Stimulated activated CD8-positive, alpha-beta memory T cell treated with anti-CD3 and anti-CD28 coated beads, Interleukin-4, amount 100 ng/mL, for 48 hours (primary cell): ENCODE data around the gene RASA4.
"Not testable (repeated sequence)": the region's sequence is repeated elsewhere in the genome, so short reads cannot be mapped to it uniquely, and the experiment has no call there.

ENCODE experiments used
- DNase-seq: peaks from one replicate; pipeline ENCODE4 v3.0.0-alpha.2; 2020

Gene RASA4

GRCh38 chr7:102616507-102617125, at the start of gene RASA4:
RASA4 (minus strand) TSS chr7:102616756; CDS start chr7:102616689, 67 bp downstream.
- peak; percentile 56 for DNase-seq

- DNase-seq: not testable (repeated sequence)
Measured at GRCh38 chr7:102664765-102665164, 48.2 kb upstream of the RASA4 start.

GRCh38 chr7:102649924-102650323, 33.4 kb upstream of the RASA4 start, which contains the start of gene SPDYE2B:
SPDYE2B (plus strand) TSS chr7:102650319; CDS start chr7:102652349, 2,030 bp downstream.
- DNase-seq: not testable (repeated sequence)

DNA sequence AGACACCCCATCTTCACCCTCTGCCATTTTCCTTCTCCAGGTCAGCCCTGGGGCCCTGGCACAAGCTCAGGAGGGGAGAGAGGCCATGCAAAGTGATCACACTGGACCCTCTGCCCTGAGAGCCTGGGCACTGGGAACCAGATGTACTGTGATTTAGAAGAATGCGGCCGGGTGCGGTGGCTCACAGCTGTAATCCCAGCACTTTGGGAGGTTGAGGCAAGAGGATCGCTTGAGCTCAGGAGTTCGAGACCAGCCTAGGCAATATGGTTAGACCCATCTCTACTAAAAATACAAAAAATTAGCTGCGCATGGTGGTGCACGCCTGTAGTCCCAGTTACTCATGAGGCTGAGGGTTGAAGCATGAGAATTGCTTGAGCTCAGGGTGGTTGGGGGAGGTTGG, 31.3 kb upstream of the RASA4 start:
- not testable (repeated sequence) for DNase-seq

- not testable (repeated sequence) for DNase-seq
Measured at GRCh38 chr7:102643404-102643803, 26.8 kb upstream of the RASA4 start.

DNA sequence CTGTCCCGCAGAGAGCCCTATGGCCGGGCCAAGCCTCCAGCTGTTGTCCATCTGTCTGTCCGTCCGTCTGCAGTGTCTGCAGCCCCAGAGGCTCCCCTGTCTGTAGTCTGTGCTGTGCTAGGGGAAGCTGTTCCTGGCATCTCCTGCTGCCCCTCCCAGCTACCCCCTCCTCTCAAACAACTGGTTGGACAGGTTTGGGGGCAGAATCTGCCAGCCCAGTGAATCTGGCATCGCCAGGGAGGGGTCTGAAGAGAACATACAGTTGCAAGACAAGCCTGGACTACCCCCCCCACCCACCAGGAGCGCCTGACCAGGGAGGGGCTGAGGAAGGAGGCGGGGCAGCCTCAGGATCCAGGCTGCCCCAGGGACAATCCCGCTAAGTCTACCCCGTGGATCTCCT, 26.1 kb upstream of the RASA4 start, which contains the start of gene UPK3BL1:
UPK3BL1 (minus strand) TSS at position 101 of the 400 bp plus-strand sequence; CDS start at position 51, 50 bp downstream.
- DNase-seq: not testable (repeated sequence)

GRCh38 chr7:102638848-102639247, 22.3 kb upstream of the RASA4 start:
- not testable (repeated sequence) for DNase-seq

GRCh38 chr7:102636956-102637355, 20.4 kb upstream of the RASA4 start:
- not testable (repeated sequence) for DNase-seq

DNA sequence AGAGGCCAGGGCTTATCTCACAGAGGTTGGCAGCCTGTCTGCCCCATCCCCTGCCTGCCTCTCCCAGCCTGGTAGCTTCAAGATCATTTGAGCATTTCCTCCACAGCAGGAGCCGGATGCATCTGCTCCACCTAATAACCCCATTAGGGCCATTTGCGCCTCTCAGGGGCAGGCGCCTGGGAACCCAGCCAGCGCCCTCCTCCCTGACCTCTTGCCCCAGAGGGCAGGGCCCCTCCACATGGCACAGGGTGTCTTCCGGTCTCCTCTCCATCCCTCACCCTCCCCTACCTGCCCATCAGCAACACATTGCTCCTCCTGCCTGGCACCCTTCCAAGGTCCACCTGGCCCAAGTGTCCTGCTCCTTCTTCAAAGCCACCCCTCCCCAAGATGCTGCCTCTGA, 18.8 kb upstream of the RASA4 start:
- not testable (repeated sequence) for DNase-seq

DNA sequence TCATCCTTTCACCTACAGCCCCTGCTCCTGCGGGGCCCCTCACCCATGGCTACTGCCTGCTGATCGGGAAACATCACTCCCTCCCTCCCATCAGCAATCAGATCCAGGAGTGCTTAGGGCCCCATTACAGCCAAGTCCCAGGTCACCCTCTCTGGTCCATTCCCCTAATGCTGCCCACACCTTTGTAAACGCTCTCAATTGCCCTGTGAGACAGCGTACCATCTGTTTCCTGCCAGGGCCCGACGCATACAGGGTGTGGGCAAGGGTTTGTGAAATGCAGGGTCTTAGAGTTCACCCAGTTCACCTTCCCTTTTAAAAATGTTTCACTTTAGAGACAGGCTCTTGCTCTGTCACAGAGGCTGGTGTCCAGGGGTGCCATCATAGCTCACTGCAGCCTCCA, 17.7 kb upstream of the RASA4 start:
- not testable (repeated sequence) for DNase-seq

DNA sequence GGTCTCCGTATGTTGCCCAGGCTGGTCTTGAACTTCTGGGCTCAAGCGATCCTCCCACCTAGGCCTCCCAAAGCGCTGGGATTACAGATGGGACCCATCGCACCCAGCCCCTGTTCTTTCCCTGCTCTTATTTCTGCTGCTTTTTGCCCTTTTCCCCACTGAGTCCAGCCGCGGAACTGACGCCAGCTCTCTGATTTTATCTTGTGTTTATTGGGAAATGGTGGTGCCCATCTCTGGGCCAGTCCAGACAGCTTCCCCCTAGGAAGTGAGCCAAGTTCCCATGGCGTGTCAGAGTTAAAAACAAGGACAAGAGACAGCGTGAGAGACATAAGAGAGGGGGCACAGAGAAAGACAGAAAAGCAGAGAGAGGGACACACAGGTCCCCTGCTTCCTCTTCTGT, 14.1 kb upstream of the RASA4 start:
- not testable (repeated sequence) for DNase-seq

- not testable (repeated sequence) for DNase-seq
Measured at GRCh38 chr7:102627271-102627904, 10.8 kb upstream of the RASA4 start.

DNA sequence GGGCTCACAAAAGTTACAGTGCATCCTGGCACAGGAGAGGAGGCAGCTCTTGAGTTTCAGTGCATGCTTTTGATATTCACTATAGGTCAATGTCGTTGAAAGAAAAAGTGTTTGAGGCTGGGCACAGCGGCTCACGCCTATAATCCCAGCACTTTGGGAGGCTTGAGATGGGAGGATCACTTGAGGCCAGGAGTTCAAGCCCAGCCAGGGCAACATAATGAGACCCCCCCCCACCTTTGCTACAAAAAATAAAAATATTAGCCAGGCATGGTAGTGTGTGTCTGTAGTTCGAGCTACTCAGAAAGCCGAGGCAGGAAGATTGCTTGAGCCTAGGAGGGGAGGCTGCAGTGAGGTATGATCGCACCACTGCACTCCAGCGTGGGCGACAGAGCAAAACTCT, 1.6 kb upstream of the RASA4 start:
- not testable (repeated sequence) for DNase-seq

DNA sequence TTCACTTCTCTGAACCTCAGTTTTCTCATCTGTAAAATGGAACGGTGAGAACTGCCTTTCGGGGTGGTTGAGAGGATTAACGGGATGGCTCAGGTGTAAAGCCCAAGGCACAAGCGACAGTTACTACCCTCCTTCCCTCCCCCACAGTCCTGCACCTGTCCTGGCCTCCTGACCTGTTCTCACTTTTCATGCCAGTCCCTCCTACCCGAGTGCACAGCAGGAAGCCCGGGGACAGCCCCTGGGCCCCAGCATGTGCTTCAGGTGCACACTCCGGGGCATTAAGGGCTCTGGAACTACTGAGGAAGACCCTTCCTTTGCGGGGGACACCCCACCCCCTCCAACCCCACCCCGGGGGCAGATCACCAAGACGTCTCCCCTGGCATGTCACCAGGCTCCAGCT, 626 bp downstream of the RASA4 start:
- DNase-seq: not testable (repeated sequence)

- DNase-seq: not testable (repeated sequence)
Measured at GRCh38 chr7:102614873-102615272, 1.7 kb downstream of the RASA4 start.

DNA sequence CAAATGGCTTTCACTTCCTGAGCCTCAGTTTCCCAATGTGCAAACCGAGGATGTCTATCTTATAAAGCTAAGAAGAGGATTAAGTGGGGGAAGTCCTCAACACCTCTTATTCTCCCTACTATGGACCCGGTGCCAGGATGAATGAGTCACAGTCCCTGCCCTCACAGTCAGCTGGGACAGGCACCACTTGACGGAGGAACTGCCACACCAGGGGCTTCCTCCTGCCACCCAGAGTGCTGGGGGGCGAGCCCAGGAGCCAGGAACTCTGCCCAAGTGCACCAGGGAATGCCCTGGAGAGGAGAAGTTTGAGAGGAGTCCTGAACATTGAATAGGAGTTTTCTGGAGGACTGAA, 2.2 kb downstream of the RASA4 start:
- DNase-seq: not testable (repeated sequence)

DNA sequence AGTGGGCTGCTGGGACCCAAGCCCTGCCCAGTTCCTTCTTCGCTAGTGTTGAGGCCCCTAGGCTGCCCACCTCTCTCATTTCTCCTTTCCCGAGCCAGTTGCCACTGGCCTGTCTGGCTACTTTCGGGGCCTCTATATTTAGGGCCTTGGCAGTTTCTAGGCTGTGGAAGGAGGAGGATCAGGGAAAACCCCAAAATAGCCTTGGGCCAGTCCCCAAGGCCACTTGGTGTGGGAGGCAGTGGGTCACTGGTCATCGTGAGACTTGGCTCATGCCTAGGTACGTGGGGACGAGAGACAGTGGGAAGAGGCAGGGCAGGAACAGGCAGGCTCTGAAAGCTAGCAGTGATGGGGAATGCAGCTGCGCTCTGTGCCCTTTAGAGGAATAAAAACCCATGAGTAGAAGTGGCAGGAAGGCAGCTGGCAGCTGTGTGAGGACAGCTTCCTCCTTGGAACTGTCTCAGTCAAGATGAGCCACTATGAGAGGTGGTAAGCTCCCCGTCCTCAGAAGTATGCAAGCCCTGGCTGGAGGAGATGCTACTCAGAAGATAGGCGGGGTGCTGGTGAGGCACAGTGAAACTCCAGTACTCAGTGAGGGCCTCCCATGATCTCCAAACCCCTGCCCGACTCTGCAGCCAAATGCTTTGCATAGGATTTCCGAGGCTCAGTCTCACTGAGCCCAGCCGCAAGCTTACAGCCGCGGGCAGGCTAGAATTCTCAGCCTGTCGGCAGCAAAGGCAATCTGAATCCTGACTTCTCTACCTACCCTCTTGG, 2.8 kb downstream of the RASA4 start:
- DNase-seq: not testable (repeated sequence)

- DNase-seq: not testable (repeated sequence)
Measured at GRCh38 chr7:102611675-102612325, 4.8 kb downstream of the RASA4 start.

DNA sequence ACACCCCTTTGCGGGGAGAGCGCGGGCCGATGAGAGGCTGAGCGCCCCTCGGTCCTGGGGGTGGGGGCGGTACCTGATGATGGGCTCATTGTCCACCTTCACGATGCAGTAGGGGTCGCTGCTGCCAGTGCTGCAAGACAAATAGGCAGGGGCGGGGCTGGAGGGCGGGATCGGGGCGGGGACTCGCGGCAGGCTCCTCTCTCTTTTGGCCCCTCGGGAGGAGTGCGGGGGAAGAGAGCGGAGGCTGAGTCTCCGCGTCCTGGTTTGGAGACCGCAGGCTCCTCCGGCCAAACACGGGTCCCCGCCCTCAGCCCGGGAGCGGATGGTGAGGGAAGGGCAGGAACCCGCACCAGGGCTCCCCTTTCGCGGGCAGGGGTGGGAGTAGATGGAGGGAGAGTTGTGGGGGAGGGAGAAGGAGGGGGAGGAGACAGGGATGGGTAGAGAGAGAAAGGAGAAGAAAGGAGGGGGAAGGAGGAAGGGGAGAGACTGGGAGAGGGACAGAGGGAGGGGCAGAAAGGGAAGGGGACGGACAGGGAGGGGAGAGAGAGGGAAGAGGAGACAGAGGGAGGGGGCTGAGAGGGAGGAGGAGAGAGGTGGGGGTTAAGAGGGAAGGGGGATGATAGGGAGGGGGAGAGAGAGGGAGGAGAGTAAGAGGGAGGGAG, 5.4 kb downstream of the RASA4 start:
- DNase-seq: not testable (repeated sequence)

DNA sequence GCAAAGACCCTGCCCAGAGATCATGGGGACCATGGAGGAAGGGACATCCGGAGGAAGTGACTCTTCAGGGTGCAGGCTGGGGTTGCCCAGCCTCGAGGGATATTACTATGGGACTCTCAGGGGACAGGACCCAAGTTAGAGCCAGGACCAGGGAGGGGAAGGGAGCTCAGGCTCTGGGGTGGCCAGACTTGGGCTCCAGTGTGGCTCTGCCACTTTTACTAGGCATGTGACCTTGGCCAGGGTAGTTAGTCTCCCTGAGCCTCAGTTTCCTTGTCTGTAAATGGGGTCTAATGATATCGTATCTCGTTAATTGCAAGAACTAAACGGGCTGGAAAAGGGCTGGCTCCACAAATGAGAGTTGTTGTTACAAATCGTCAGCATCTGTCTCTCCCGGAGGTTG, 6.1 kb downstream of the RASA4 start:
- not testable (repeated sequence) for DNase-seq

GRCh38 chr7:102609734-102610133, 6.8 kb downstream of the RASA4 start:
- DNase-seq: not testable (repeated sequence)

DNA sequence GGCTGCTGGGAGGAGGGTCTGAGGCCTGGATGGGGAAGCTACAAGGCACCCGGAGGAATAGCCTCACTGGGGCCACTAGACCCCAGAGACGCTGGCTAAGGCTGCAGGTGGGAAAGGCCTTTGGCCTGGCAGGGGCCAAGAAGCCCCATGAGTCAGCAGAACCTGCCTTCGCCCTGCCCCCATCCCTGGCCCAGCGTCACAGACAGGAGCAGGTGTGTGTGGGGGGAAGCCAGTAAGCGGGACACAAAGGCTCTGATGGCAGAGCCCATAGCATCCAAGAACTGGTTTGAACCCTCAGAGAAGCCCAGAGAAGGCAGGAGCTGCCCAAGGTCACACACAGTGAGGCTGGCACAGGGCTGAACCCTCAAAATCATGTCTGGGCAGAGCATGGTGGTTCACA, 9.7 kb downstream of the RASA4 start:
- not testable (repeated sequence) for DNase-seq
